Measurements from ENCODE around the gene AK5. TPM values are rescaled to one million over a fixed set of nuclear protein-coding genes. Genes with fewer than 3 reads are reported as not detected.
"Not testable (repeated sequence)": the region's sequence is repeated elsewhere in the genome, so short reads cannot be mapped to it uniquely, and the experiment has no call there.

The AK5 gene
- total RNA-seq, 2 donors from 2014 or later = 3.1 to 20.8 TPM

GRCh38 chr1:77516106-77516505 is 234.3 kb downstream of the AK5 start:
- H3K4me3 ChIP-seq = no peak overlapping the region
- H3K36me3 ChIP-seq = no peaks in the 10 kb centered on the region
- no peaks in the 10 kb centered on the region for H3K9me3 ChIP-seq
- DNase-seq (ENCODE audit: low spot score) = no peak
- TF ChIP-seq CTCF (IDR thresholded peaks at IDR 0.05) (no peak), POLR2AphosphoS5 (IDR thresholded peaks at IDR 0.05) (no peak), POLR2A (IDR thresholded peaks at IDR 0.05) (no peak)
- no peak overlapping the region for H3K27ac ChIP-seq
- intact Hi-C loops (cut with DNase I) = no loop called here
- no peaks in the 10 kb centered on the region for H3K4me1 ChIP-seq (replicated peaks)
- 76% methylated on average over 2 of the region's 2 CpGs for WGBS
- H3K27me3 ChIP-seq (replicated peaks; ENCODE audit: insufficient read depth) = no peaks in the 10 kb centered on the region

GRCh38 chr1:77524038-77524437 is 242.2 kb downstream of the AK5 start:
- Histone ChIP-seq H3K9me3 (no peaks in the 10 kb centered on the region), H3K4me3 (no peak overlapping the region), H3K27ac (no peak overlapping the region), H3K4me1 (replicated peaks) (no peaks in the 10 kb centered on the region), H3K36me3 (no peaks in the 10 kb centered on the region), H3K27me3 (replicated peaks; ENCODE audit: insufficient read depth) (no peaks in the 10 kb centered on the region)
- intact Hi-C loops (cut with DNase I) = no loop called here
- no peak for TF ChIP-seq POLR2A (IDR thresholded peaks at IDR 0.05)
- no peak for TF ChIP-seq CTCF (IDR thresholded peaks at IDR 0.05)
- no peak for TF ChIP-seq POLR2AphosphoS5 (IDR thresholded peaks at IDR 0.05)
- no peak for DNase-seq (ENCODE audit: low spot score)
- WGBS = 94% methylated on average over 3 of the region's 3 CpGs

GRCh38 chr1:77531149-77531548 is 249.3 kb downstream of the AK5 start:
- not testable (repeated sequence) for H3K4me3 ChIP-seq; H3K36me3 ChIP-seq; DNase-seq (ENCODE audit: low spot score); H3K27ac ChIP-seq; H3K4me1 ChIP-seq (replicated peaks); H3K9me3 ChIP-seq; H3K27me3 ChIP-seq (replicated peaks; ENCODE audit: insufficient read depth)
- 97% methylated on average over 8 of the region's 8 CpGs for WGBS
- intact Hi-C loops (cut with DNase I) = loop anchor here (5.0 to 10.0 kb wide), 2 partner anchors 154 to 379 kb away; partner anchors contain the start of gene ZZZ3

- not testable (repeated sequence) for H3K4me1 ChIP-seq (replicated peaks); DNase-seq (ENCODE audit: low spot score); H3K9me3 ChIP-seq; H3K27ac ChIP-seq; H3K36me3 ChIP-seq; H3K27me3 ChIP-seq (replicated peaks; ENCODE audit: insufficient read depth); H3K4me3 ChIP-seq
- intact Hi-C loops (cut with DNase I) = loop anchor here (5.0 to 10.0 kb wide), 2 partner anchors 153 to 379 kb away; partner anchors contain the start of gene ZZZ3
- 97% methylated on average over 36 of the region's 49 CpGs for WGBS
Measured at GRCh38 chr1:77531596-77532280, 249.9 kb downstream of the AK5 start.

GRCh38 chr1:77532641-77533040 is 250.8 kb downstream of the AK5 start:
- no peak for TF ChIP-seq POLR2A (IDR thresholded peaks at IDR 0.05)
- TF ChIP-seq CTCF (IDR thresholded peaks at IDR 0.05) = no peak
- TF ChIP-seq POLR2AphosphoS5 (IDR thresholded peaks at IDR 0.05) = no peak
- DNase-seq (ENCODE audit: low spot score) = no peak
- Histone ChIP-seq H3K9me3 (no peaks in the 10 kb centered on the region), H3K27me3 (replicated peaks; ENCODE audit: insufficient read depth) (no peaks in the 10 kb centered on the region), H3K4me1 (replicated peaks) (no peaks in the 10 kb centered on the region), H3K27ac (no peak overlapping the region), H3K36me3 (no peaks in the 10 kb centered on the region), H3K4me3 (no peak overlapping the region)
- intact Hi-C loops (cut with DNase I) = loop anchor here (5.0 to 10.0 kb wide), 2 partner anchors 152 to 380 kb away; partner anchors contain the start of gene ZZZ3
- 93% methylated on average over 4 of the region's 4 CpGs for WGBS

Measured in prostate gland (tissue), 2 donors.